ENCODE measurements around the gene B3GAT1. TPM values are rescaled to one million over a fixed set of nuclear protein-coding genes. Genes with fewer than 3 reads are reported as not detected.

B3GAT1 gene
- total RNA-seq (2021; ENCODE audit: unreplicated experiment) (0.10 TPM), Bru-seq, nascent RNA (percentile 12 among the genes with signal in this experiment), BruChase-seq, experiment 1, labeled RNA remaining after a 2-hour chase (percentile 22 among the genes with signal in this experiment), BruChase-seq, experiment 2, labeled RNA remaining after a 6-hour chase (percentile 16 among the genes with signal in this experiment)
- polyA plus RNA-seq (2012; ENCODE audit: insufficient read length), result 0.10 TPM
- long read RNA-seq, result 0 reads

GRCh38 chr11:134412203-134413042, at the start of gene B3GAT1:
Gene B3GAT1 (minus strand): TSS chr11:134412242. CDS start chr11:134387659, 24,583 bp downstream.
- H3K27ac ChIP-seq (ENCODE audit: low read length), result no peak within 1 kb of the TSS
- ATAC-seq, result peak; percentile 45
- DNase-seq (ENCODE audit: low read depth, low spot score), result no peak
- TF ChIP-seq REST (IDR thresholded peaks at IDR 0.05; ENCODE audit: insufficient read depth in 1 of 2, low read depth in 2 of 2, low read length in 1 of 2), result no peak
- TF ChIP-seq CTCF (IDR thresholded peaks at IDR 0.05), result no peak
- no peak for TF ChIP-seq POLR2AphosphoS5 (IDR thresholded peaks at IDR 0.05; ENCODE audit: low read depth, low read length)
- TF ChIP-seq SIN3A (IDR thresholded peaks at IDR 0.05; ENCODE audit: borderline replicate concordance, insufficient read depth, low read depth, low read length), result no peak
- no peak for TF ChIP-seq TCF7L2 (IDR thresholded peaks at IDR 0.05; ENCODE audit: low read depth, low read length)
- H3K27me3 ChIP-seq (ENCODE audit: control insufficient read depth, insufficient read depth, low read length), result peaks cover 47% of the 10 kb centered on the region
- intact Hi-C loops (cut with micrococcal nuclease; ENCODE audit: unreplicated experiment) (no loop called here), in situ Hi-C loops (cut with HindIII; ENCODE audit: low pct_unique_long_range_greater_than_20kb, low sequenced_read_pairs) (no loop called here)
- ChIA-PET POLR2A (no interaction called here), CTCF (no interaction called here)
- no peaks in the 10 kb centered on the region for H3K4me1 ChIP-seq (ENCODE audit: control insufficient read depth, insufficient read depth, low read length)
- H3K9me3 ChIP-seq (ENCODE audit: control insufficient read depth, insufficient read depth, low read depth, low read length), result no peaks in the 10 kb centered on the region
- peak within 1 kb of the TSS; percentile 11 to 18; a peak in 3 of 4 replicates for H3K4me3 ChIP-seq (ENCODE audit: low read depth in 2 of 2, low read length in 2 of 2)
- BruUV-seq (replicated peaks), result no TSS peak
- no peaks in the 10 kb centered on the region for H3K36me3 ChIP-seq (ENCODE audit: control insufficient read depth, insufficient read depth, low read length)

GRCh38 chr11:134461621-134462020, 49.6 kb upstream of the B3GAT1 start:
- ChIA-PET POLR2A (no interaction called here), CTCF (no interaction called here)
- Histone ChIP-seq H3K27me3 (ENCODE audit: control insufficient read depth, insufficient read depth, low read length) (peaks cover 18% of the 10 kb centered on the region), H3K9me3 (ENCODE audit: control insufficient read depth, insufficient read depth, low read depth, low read length) (no peaks in the 10 kb centered on the region), H3K27ac (ENCODE audit: low read length) (no peak overlapping the region), H3K36me3 (ENCODE audit: control insufficient read depth, insufficient read depth, low read length) (no peaks in the 10 kb centered on the region), H3K4me1 (ENCODE audit: control insufficient read depth, insufficient read depth, low read length) (no peaks in the 10 kb centered on the region), H3K4me3 (ENCODE audit: low read depth in 2 of 2, low read length in 2 of 2) (no peak overlapping the region)
- TF ChIP-seq POLR2AphosphoS5 (IDR thresholded peaks at IDR 0.05; ENCODE audit: low read depth, low read length) (no peak), CTCF (IDR thresholded peaks at IDR 0.05) (no peak), SIN3A (IDR thresholded peaks at IDR 0.05; ENCODE audit: borderline replicate concordance, insufficient read depth, low read depth, low read length) (no peak), REST (IDR thresholded peaks at IDR 0.05; ENCODE audit: insufficient read depth in 1 of 2, low read depth in 2 of 2, low read length in 1 of 2) (no peak), TCF7L2 (IDR thresholded peaks at IDR 0.05; ENCODE audit: low read depth, low read length) (no peak)
- intact Hi-C loops (cut with micrococcal nuclease; ENCODE audit: unreplicated experiment), result no loop called here
- BruUV-seq (replicated peaks), result no TSS peak
- DNase-seq (ENCODE audit: low read depth, low spot score) (no peak), ATAC-seq (no peak)
- in situ Hi-C loops (cut with HindIII; ENCODE audit: low pct_unique_long_range_greater_than_20kb, low sequenced_read_pairs), result no loop called here
